Activated T-cell treated with anti-CD3 and anti-CD28 coated beads, Interleukin-2, amount 50 U/mL, for 72 hours (primary cell): ENCODE data around the gene ZNF579. TPM values are rescaled to one million over a fixed set of nuclear protein-coding genes. Genes with fewer than 3 reads are reported as not detected.

ENCODE experiments used
- ATAC-seq, 2 donors: fragments of 150-1000 bp; cut with Tn5 transposase; replicated peaks in 1 of 2; 2 replicates each; pipeline ENCODE4 v1.10.0; 2021; ENCODE audit warnings: moderate library complexity in 2 of 2, mild to moderate bottlenecking in 1 of 2
- DNase-seq, 2 donors: peaks; one replicate each; pipeline ENCODE4 v3.0.0; 2021 to 2022; ENCODE audit warnings: mixed read lengths in 1 of 2
- H3K27ac Mint-ChIP-seq: one replicate; pipeline ENCODE4 v1.8.0; 2022; ENCODE audit warnings: mild to moderate bottlenecking, moderate library complexity, mixed read lengths
- H3K27me3 Mint-ChIP-seq: one replicate; pipeline ENCODE4 v1.8.0; 2022; ENCODE audit warnings: low read depth, mixed read lengths
- H3K36me3 Mint-ChIP-seq, 2 donors: one replicate each; pipeline ENCODE4 v1.8.0; 2022; ENCODE audit warnings: mixed read lengths in 2 of 2, mild to moderate bottlenecking in 1 of 2; ENCODE audit not compliant: insufficient read depth in 2 of 2
- H3K4me1 Mint-ChIP-seq: one replicate; pipeline ENCODE4 v1.8.0; 2022; ENCODE audit warnings: low read depth, mixed read lengths
- H3K4me3 Mint-ChIP-seq, 2 donors: one replicate each; pipeline ENCODE4 v1.8.0; 2022; ENCODE audit warnings: mild to moderate bottlenecking in 2 of 2, mixed read lengths in 2 of 2, moderate library complexity in 2 of 2
- H3K9me3 Mint-ChIP-seq, 2 donors: one replicate each; pipeline ENCODE4 v1.8.0; 2022; ENCODE audit warnings: mixed read lengths in 2 of 2
- total RNA-seq, 2 donors: library from RNA; stranded (reverse); gene quantifications; one replicate each; pipeline ENCODE4 v1.2.3, GENCODE V29; 2022

Gene ZNF579
- total RNA-seq, 2 donors from 2014 or later = 9.3 to 9.4 TPM

DNA sequence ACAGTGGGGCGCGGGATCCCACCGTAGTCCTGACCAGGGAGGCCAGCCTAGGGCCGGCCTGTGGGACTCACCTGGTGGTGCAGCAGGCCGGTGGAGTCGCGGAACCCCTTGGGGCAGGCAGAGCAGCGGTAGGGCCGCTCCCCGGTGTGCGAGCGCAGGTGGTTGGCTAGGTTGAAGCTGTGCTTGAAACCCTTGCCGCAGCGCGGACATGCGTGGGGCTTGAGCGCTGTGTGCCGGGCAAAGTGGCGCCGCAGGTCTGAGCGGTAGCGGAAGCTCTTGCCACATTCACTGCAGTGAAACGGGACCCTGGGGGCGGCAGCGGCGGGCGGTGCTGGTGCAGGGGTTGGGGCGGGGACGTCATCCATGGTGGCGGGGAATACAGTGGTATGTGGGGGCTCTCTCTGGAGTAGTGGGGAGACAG lies 16.9 kb upstream of the ZNF579 start:
- peaks cover 24% of the 10 kb centered on the region for H3K4me1 Mint-ChIP-seq
- H3K9me3 Mint-ChIP-seq = peaks cover 1 to 3% of the 10 kb centered on the region in 2 donors
- no peaks in the 10 kb centered on the region for H3K27me3 Mint-ChIP-seq
- H3K36me3 Mint-ChIP-seq = peaks cover 17 to 23% of the 10 kb centered on the region in 2 donors
- no peak overlapping the region for H3K27ac Mint-ChIP-seq
- DNase-seq (no peak), ATAC-seq (no peak)
- H3K4me3 Mint-ChIP-seq = no peak overlapping the region

DNA sequence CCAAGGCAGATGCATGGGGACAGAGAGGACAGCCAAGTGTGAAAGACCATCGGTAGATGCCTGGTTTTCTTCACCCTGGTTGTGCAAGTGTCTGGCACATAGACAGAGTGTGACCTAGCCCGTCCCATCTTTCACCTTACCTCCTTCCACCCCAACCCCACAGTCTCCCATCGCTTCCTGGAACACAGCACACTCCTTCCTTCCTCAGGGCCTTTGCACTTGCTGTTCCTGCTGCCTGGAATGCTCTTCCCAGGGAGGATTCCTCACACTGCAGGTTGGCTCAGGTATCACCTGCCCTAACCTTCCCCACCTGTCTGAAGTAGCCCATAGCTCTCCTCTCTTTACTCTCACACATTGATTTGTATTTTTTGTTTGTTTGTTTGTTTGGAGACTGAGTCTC lies 15.7 kb upstream of the ZNF579 start:
- Mint-ChIP-seq H3K9me3 (peaks cover 1 to 3% of the 10 kb centered on the region in 2 donors), H3K27me3 (no peaks in the 10 kb centered on the region), H3K4me1 (peaks cover 17% of the 10 kb centered on the region), H3K27ac (no peak overlapping the region), H3K36me3 (peaks cover 17 to 23% of the 10 kb centered on the region in 2 donors), H3K4me3 (no peak overlapping the region)
- no peak for DNase-seq
- ATAC-seq = no peak

DNA sequence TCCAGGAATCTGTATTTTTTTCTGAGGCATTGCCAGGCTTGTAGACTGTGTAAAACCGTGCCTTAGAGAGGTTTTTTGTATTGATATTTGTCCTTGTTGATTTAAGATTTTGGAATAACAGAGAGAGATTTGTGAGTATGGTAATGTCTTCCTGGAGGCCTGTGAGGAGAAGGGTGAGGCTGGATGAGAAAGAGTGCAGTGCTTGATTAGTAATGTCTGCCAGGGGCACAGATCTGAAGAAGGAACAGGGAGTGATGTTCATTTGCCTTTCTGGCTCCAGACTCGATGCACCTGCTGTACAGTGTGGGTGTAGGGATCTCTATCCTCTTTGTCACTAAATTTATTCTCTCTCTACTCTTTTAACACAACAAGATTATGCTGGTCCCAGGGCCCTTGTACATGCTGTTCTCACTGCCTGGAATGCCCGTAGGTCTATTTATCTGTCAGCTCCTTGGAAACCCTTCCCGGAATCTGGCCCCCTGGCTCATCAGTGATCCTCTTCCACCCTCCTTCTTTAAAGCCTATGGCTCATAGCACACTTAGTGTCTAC lies 14.4 kb upstream of the ZNF579 start:
- Mint-ChIP-seq H3K9me3 (peaks cover 1 to 3% of the 10 kb centered on the region in 2 donors), H3K4me1 (peaks cover 13% of the 10 kb centered on the region), H3K27me3 (no peaks in the 10 kb centered on the region), H3K4me3 (no peak overlapping the region), H3K36me3 (peaks cover 14 to 23% of the 10 kb centered on the region in 2 donors), H3K27ac (no peak overlapping the region)
- DNase-seq = no peak
- no peak for ATAC-seq

DNA sequence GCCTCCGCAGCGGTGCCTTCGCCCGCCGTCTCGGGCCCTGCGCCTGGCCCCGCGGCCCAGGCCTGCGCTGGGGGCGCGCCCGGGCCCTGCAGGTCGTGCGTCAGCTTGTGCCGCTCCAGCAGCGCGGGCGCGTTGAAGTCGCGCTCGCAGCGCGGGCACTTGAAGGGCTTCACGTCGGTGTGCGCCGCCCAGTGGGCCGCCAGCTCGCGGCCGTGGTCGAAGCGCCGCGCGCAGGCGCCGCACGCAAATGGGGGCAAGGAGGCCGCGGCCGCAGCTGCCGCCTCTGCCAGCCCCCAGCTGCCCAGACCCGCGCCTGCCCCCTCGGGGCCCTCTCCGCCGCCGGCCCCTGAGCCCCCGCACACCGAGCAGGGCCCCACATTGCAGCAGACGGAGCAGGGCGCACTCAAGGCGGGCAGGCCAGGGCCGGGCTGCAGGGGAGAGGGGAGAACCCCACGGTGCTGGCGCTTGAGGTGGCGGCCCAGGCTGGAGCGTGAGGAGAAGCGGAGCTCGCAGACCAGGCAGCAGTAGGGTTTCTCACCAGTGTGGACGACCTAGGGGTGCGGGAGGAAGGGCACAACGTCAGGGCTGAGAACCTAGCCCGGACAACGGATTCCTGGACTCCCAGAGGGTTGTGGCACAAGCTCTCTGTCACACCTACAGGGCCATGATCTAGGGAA lies 12.6 kb upstream of the ZNF579 start:
- Mint-ChIP-seq H3K9me3 (peaks cover 1 to 3% of the 10 kb centered on the region in 2 donors), H3K27ac (no peak overlapping the region), H3K27me3 (no peaks in the 10 kb centered on the region), H3K4me3 (no peak overlapping the region), H3K4me1 (peaks cover 7% of the 10 kb centered on the region), H3K36me3 (peaks cover 14 to 23% of the 10 kb centered on the region in 2 donors)
- no peak for DNase-seq
- no peak for ATAC-seq

DNA sequence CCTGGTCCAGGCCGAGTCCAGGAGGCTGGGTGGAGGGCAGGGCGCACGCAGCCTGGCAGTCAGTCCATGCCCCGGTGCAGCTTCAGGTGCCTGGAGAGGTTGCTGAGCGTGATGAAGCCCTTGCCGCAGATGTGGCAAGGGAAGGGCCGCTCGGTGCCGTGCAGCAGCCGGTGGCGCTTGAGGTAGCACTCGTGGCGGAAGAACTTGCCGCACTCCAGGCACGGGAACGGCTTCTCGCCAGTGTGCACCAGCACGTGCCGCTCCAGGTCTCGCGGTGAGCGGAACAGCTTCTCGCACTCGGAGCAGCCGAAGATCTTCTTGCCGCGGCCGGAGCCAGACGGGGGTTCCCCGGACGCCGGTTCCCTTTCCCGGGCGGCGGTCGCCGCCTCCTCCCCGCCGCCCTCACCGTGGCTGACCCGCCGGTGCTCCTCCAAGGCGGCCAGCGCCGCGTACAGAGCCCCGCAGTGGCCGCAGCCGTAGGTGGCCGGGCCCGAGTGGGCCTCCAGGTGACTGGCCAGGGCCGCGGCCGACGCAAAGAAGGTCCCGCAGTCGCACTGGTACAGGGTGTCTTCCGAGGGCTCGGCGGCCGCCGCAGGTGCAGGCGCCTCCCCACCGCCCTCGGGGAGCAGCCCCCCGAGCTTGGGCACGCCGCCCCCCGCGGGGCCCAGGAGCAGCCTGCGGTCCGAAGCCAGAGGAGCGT lies 11.9 kb upstream of the ZNF579 start:
- no peak for ATAC-seq
- H3K9me3 Mint-ChIP-seq = peaks cover 1 to 3% of the 10 kb centered on the region in 2 donors
- no peak for DNase-seq
- H3K4me3 Mint-ChIP-seq = no peak overlapping the region
- peaks cover 5% of the 10 kb centered on the region for H3K4me1 Mint-ChIP-seq
- H3K27ac Mint-ChIP-seq = no peak overlapping the region
- no peaks in the 10 kb centered on the region for H3K27me3 Mint-ChIP-seq
- H3K36me3 Mint-ChIP-seq = peaks cover 12 to 23% of the 10 kb centered on the region in 2 donors

DNA sequence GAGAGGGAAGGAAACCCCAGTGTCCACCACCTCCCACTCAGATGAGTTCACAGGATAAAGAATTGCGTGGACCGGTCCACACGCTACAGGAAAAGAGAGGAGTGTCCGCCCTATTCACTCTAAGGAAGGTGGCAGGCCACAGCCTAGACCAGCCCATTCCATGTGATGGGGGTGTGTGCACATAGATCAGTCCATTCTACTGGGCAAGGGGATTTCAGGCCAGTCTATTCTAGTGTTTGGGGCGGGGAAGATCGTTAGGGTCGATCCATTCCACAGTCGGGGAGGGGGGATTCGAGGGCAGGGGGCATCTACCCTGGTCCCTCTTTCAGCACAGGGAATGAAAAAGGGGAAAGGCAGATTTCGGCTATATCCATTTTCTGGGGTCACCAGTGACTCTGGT lies 10.9 kb upstream of the ZNF579 start:
- DNase-seq = no peak

DNA sequence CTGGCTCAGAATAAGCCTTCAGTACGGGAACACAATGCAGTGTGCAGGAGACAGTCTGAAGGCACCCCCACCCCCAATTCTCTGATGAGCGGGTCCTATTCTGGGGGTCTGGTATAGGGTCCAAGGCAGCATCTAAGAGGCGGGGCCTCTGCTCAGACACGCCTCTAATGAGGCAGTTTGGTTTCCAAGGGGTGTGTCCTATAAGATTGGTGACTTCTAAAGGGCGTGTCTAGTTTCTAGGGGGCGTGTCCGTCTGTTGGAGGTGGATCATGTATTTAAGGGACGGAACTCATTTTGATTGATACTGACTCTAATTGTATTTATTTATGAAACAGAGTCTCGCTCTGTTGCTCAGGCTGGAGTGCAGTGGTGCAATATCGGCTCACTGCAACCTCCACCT lies 10.0 kb upstream of the ZNF579 start:
- no peaks in the 10 kb centered on the region for H3K27me3 Mint-ChIP-seq
- H3K36me3 Mint-ChIP-seq = peaks cover 8 to 10% of the 10 kb centered on the region in 2 donors
- H3K4me3 Mint-ChIP-seq = no peak overlapping the region
- ATAC-seq (no peak), DNase-seq (no peak)
- H3K9me3 Mint-ChIP-seq = peaks cover 0 to 3% of the 10 kb centered on the region in 2 donors
- H3K27ac Mint-ChIP-seq = no peak overlapping the region
- H3K4me1 Mint-ChIP-seq = peaks cover 20% of the 10 kb centered on the region

More for the DNA sequence above, 10.9 kb upstream of the ZNF579 start:
- peaks cover 11% of the 10 kb centered on the region for H3K4me1 Mint-ChIP-seq
- no peaks in the 10 kb centered on the region for H3K27me3 Mint-ChIP-seq
- H3K36me3 Mint-ChIP-seq = peaks cover 12 to 16% of the 10 kb centered on the region in 2 donors
- H3K9me3 Mint-ChIP-seq = peaks cover 1 to 3% of the 10 kb centered on the region in 2 donors
- H3K4me3 Mint-ChIP-seq = no peak overlapping the region
- ATAC-seq = no peak
- H3K27ac Mint-ChIP-seq = no peak overlapping the region

DNA sequence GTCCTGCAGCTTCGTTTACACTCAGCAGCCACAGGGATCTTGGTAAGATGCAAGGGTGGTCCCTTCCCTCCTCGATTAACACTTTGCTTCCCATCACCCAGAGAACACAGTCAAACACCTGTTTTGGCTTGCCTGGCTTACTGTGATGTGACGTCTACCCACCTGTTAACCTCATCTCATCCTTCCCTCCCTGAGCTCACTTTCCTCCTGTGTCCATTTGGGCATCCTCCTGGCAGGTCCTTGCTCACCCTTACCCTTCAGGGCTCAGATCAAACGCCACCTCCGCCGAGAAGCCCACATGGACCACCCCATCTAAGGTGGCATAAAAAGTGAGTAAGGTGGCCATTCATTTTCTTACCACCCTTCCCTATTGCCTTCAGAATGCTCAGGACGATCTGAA lies 9.5 kb upstream of the ZNF579 start:
- Mint-ChIP-seq H3K27ac (no peak overlapping the region), H3K27me3 (no peaks in the 10 kb centered on the region), H3K9me3 (peaks cover 0 to 3% of the 10 kb centered on the region in 2 donors), H3K4me1 (peaks cover 25% of the 10 kb centered on the region), H3K36me3 (peaks cover 3 to 5% of the 10 kb centered on the region in 2 donors), H3K4me3 (no peak overlapping the region)
- no peak for DNase-seq
- no peak for ATAC-seq

DNA sequence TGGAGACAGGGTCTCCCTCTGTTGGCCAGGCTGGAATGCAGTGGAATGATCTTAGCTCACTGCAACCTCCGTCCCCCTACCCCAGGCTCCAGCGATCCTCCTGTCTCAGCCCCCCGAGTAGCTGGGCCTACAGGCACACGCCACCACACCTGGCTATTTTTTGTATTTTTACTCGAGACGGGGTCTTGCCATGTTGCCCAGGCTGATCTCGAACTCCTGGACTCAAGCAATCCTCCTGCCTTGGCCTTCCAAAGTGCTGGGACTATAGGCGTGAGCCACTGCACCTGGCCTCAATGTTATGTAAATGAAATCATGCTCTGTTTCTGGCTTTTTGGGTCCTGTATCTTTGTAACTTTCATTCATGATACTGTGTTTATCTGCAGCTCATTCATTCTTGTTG lies 8.1 kb upstream of the ZNF579 start:
- ATAC-seq = no peak

DNA sequence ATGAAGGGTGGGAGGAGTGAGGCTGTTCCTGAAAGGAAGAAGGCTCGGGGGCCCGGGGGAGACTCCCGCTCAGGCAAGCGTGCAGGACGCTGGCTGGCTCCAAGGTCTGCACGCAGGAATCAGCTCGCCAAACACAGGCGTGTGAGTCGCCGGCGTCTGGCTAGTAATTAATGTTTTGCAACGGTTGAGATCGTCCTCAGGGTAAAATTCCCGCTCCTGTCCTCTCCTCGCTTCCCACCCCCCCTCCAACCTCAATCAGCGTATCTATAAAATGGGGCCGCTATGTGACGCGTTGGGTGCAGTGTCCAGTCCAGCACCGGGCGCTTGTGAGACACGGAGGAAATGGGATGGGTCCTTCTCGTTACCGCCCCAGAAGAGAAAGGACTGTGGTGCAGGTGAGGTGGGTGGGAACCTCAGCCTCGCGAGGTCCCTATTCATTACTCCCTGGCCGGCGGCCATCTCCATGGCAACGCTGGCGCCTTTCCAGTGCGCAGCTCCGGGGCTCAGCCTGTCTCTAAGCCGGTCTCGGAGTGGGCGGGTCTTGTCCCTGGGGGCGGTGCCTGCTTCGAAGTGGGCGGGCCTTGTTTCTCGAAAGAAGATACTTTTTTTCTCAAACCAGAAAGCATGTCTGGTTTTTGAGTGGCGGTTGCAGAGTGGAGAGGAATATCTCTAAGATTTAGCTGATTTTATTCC lies 6.5 kb upstream of the ZNF579 start:
- ATAC-seq (peak; percentile 98), DNase-seq (peak; percentile 93 to 94)
- Mint-ChIP-seq H3K27me3 (no peaks in the 10 kb centered on the region), H3K27ac (no peak overlapping the region), H3K9me3 (no peaks in the 10 kb centered on the region), H3K4me1 (peaks cover 26% of the 10 kb centered on the region), H3K36me3 (no peaks in the 10 kb centered on the region), H3K4me3 (peak overlapping the region; percentile 70 to 87)

More for the DNA sequence above, 8.1 kb upstream of the ZNF579 start:
- no peaks in the 10 kb centered on the region for H3K36me3 Mint-ChIP-seq
- no peak for DNase-seq
- H3K9me3 Mint-ChIP-seq = no peaks in the 10 kb centered on the region
- H3K27me3 Mint-ChIP-seq = no peaks in the 10 kb centered on the region
- H3K27ac Mint-ChIP-seq = no peak overlapping the region
- H3K4me3 Mint-ChIP-seq = no peak overlapping the region
- peaks cover 26% of the 10 kb centered on the region for H3K4me1 Mint-ChIP-seq

DNA sequence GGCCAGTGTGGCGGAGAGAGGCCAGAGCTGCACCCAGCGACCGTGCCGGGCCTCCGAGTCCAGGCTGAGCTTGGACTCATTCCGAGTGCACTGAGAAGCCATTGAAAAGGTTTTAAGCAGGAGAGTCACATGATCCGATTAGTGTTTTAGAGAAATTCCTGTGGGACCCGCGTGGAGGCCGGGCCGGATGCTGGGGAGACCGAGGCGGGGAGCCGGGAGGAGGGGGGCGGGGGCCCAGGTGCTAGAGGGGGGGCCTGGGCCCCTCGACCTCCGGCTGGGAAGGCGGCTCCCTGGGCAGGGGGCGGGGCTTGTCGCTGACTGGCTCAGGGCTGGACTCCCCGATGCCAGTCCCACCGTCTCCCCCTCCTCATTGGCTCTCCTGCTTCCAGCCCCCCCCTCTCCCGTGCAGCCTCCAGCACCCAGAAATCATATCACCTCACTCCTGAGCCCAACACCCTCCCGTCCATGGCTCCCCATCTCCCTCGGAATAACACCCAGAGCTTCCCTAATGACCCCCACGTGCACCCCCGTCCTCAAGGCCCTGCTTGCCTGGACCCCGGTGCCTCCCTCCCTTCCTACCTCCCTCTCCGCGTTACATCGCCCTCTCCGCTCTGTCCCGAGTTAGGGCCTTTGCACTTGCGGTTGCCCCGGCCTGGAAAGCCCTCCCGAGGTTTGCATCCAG lies 5.2 kb upstream of the ZNF579 start:
- H3K27me3 Mint-ChIP-seq = no peaks in the 10 kb centered on the region
- ATAC-seq (peak; percentile 45 to 56), DNase-seq (peak; percentile 58 to 70)
- H3K36me3 Mint-ChIP-seq = no peaks in the 10 kb centered on the region
- no peak overlapping the region for H3K27ac Mint-ChIP-seq
- H3K4me1 Mint-ChIP-seq = peaks cover 38% of the 10 kb centered on the region
- H3K4me3 Mint-ChIP-seq = peak overlapping the region; percentile 70 to 87
- H3K9me3 Mint-ChIP-seq = no peaks in the 10 kb centered on the region

DNA sequence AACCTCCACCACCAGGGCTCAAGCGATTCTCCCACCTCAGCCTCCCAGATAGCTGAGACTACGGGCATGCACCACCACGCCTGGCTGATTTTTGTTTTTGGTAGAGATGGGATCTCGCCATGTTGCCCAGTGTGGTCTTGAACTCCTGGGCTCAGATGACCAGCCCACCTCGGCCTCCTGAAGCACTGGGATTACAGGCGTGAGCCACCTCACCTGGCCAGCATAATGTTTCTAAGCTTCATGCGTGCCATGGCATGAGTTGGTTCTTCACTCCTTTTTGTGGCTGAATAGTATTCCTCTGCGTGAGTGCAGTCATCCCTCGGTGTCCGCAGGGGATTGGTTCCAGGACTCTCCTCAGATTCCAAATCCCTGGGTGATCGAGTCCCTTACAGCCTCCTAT lies 4.2 kb upstream of the ZNF579 start:
- Mint-ChIP-seq H3K4me3 (peak overlapping the region; percentile 70 to 87), H3K4me1 (peaks cover 42% of the 10 kb centered on the region), H3K36me3 (peaks cover under 1% of the 10 kb centered on the region in 2 donors), H3K9me3 (no peaks in the 10 kb centered on the region), H3K27me3 (no peaks in the 10 kb centered on the region), H3K27ac (no peak overlapping the region)
- no peak for ATAC-seq
- no peak for DNase-seq
